ENCODE results near the gene RABL2B. TPM values are rescaled to one million over a fixed set of nuclear protein-coding genes. Genes with fewer than 3 reads are reported as not detected.

Gene RABL2B
- total and polyA plus RNA-seq, 2 experiments from 2014 or later: 13.0 to 37.0 TPM

GRCh38 chr22:50730013-50730891 lies 53.2 kb downstream of the RABL2B start:
- no peak overlapping the region for H3K27ac ChIP-seq
- TF ChIP-seq, protein P1, sequence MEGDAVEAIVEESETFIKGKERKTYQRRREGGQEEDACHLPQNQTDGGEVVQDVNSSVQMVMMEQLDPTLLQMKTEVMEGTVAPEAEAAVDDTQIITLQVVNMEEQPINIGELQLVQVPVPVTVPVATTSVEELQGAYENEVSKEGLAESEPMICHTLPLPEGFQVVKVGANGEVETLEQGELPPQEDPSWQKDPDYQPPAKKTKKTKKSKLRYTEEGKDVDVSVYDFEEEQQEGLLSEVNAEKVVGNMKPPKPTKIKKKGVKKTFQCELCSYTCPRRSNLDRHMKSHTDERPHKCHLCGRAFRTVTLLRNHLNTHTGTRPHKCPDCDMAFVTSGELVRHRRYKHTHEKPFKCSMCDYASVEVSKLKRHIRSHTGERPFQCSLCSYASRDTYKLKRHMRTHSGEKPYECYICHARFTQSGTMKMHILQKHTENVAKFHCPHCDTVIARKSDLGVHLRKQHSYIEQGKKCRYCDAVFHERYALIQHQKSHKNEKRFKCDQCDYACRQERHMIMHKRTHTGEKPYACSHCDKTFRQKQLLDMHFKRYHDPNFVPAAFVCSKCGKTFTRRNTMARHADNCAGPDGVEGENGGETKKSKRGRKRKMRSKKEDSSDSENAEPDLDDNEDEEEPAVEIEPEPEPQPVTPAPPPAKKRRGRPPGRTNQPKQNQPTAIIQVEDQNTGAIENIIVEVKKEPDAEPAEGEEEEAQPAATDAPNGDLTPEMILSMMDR (IDR thresholded peaks at IDR 0.05; ENCODE audit: low read depth, low read length): no peak
- peaks cover 35% of the 10 kb centered on the region for H3K27me3 ChIP-seq
- H3K4me1 ChIP-seq (ENCODE audit: low read depth): no peaks in the 10 kb centered on the region
- no peak overlapping the region for H3K4me3 ChIP-seq
- no peak for DNase-seq (ENCODE audit: low read depth in 1 of 2, low spot score in 1 of 2)
- no peaks in the 10 kb centered on the region for H3K36me3 ChIP-seq
- H3K9me3 ChIP-seq (ENCODE audit: low read depth): no peaks in the 10 kb centered on the region

- H3K36me3 ChIP-seq: no peaks in the 10 kb centered on the region
- no peak overlapping the region for H3K4me3 ChIP-seq
- TF ChIP-seq, protein P1 (IDR thresholded peaks at IDR 0.05; ENCODE audit: low read depth, low read length): no peak
- peaks cover 31% of the 10 kb centered on the region for H3K27me3 ChIP-seq
- no peaks in the 10 kb centered on the region for H3K9me3 ChIP-seq (ENCODE audit: low read depth)
- H3K27ac ChIP-seq: no peak overlapping the region
- no peaks in the 10 kb centered on the region for H3K4me1 ChIP-seq (ENCODE audit: low read depth)
- DNase-seq (ENCODE audit: low read depth in 1 of 2, low spot score in 1 of 2): no peak
Observed at GRCh38 chr22:50729391-50730012, 53.9 kb downstream of the RABL2B start.

GRCh38 chr22:50728523-50728931 lies 54.9 kb downstream of the RABL2B start:
- Histone ChIP-seq H3K4me1 (ENCODE audit: low read depth) (no peaks in the 10 kb centered on the region), H3K27me3 (peaks cover 31% of the 10 kb centered on the region), H3K36me3 (no peaks in the 10 kb centered on the region), H3K9me3 (ENCODE audit: low read depth) (no peaks in the 10 kb centered on the region), H3K27ac (no peak overlapping the region), H3K4me3 (no peak overlapping the region)
- TF ChIP-seq, protein P1 (IDR thresholded peaks at IDR 0.05; ENCODE audit: low read depth, low read length): no peak
- DNase-seq (ENCODE audit: low read depth in 1 of 2, low spot score in 1 of 2): no peak

DNA sequence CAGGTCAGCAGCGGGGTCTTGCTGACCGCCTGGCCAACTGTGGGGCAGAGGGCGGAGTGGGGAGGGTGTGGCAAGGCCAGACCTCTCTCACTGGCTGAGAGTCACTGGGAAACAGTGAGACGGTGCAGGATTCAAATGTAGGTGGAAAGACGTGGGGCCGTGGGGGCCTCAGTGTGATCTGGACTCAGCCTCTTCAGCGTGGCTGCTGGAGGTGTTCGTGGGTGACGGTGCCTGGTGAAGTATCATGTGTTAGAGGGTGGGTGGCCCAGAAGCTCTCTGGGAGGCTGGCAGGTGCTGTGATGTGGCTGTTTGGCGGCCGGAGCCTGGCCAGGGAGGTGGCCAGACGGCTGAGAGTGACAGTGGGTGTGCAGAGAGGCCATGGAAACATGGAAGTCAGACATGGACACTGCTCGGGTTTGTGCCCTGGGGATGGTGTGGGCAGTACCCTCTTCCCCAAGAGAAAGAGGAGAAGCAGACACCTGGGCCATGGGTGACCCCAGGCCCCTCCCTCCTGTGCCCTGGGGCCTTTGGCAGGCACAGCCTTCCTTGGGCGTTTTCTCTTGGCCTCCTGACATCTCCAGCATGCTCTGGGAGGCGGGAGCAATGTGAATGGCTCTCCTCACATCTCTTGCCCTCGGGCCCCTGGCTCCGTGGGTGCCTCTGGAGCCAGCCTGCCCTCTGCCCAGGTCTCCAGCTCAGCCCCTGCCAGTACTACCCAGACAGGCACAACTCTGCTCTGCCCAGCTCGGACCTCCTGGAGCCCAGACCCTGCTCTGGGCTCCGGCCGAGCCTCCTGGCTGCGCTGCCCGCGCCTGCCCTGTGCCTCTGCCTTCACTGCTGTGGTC lies 55.5 kb downstream of the RABL2B start:
- Histone ChIP-seq H3K4me1 (ENCODE audit: low read depth) (no peaks in the 10 kb centered on the region), H3K36me3 (no peaks in the 10 kb centered on the region), H3K27ac (no peak overlapping the region), H3K4me3 (no peak overlapping the region), H3K9me3 (ENCODE audit: low read depth) (no peaks in the 10 kb centered on the region), H3K27me3 (peaks cover 31% of the 10 kb centered on the region)
- no peak for DNase-seq (ENCODE audit: low read depth in 1 of 2, low spot score in 1 of 2)
- TF ChIP-seq, protein P1 (IDR thresholded peaks at IDR 0.05; ENCODE audit: low read depth, low read length): no peak

DNA sequence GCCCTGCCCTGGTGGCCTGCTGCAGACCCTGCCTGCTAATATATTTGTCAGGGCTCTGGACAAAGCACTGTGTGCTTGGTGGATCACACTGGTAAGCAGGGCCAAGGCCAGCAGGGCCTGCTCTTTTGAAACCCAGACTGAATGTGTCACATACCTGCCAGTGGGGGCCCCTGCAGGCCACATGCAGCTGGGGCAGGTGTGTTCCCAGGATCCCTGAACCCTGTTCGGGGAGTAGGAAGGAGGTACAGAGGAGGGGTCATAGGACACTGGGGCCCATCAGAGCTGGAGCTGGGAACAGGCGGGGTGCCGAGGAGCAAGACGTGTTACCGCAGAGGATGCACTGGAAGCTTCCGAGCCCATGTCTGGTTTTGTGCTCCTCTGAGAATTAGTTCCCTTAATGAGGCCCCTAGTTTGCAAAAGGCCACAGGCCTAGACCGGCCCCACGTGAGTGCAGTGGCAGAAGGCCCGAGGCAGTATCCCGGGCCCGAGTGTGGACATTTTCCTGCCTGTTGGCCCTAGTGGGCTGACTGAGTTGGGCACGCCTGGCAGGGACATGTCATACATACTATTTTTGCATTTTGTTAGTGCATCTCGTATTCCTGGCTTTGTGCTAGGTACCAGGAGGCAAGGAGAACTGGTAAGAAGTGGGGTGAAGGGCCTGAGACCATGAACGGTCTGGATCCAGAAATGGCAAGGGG lies 56.6 kb downstream of the RABL2B start:
- TF ChIP-seq, protein P1 (IDR thresholded peaks at IDR 0.05; ENCODE audit: low read depth, low read length): no peak
- H3K9me3 ChIP-seq (ENCODE audit: low read depth): no peaks in the 10 kb centered on the region
- no peak overlapping the region for H3K4me3 ChIP-seq
- peaks cover 39% of the 10 kb centered on the region for H3K27me3 ChIP-seq
- H3K4me1 ChIP-seq (ENCODE audit: low read depth): no peaks in the 10 kb centered on the region
- H3K36me3 ChIP-seq: no peaks in the 10 kb centered on the region
- no peak for DNase-seq (ENCODE audit: low read depth in 1 of 2, low spot score in 1 of 2)
- H3K27ac ChIP-seq: no peak overlapping the region
